T-helper 1 cell treated with Interleukin-12 subunit alpha and Interleukin-12 subunit beta and Interleukin-4 antibody, amounts not matched to agents 30 μg/mL and 1 μg/mL, for 36 hours (primary cell): Measurements from ENCODE around the gene CDT1.

Experiments used
- H3K27ac Mint-ChIP-seq: one replicate; pipeline ENCODE4 v1.8.0; 2021; ENCODE audit warnings: mild to moderate bottlenecking, mixed read lengths
- H3K27me3 Mint-ChIP-seq: one replicate; pipeline ENCODE4 v1.8.0; 2021; ENCODE audit warnings: low read depth, mixed read lengths
- H3K36me3 Mint-ChIP-seq: one replicate; pipeline ENCODE4 v1.8.0; 2021; ENCODE audit warnings: low read depth, mixed read lengths
- H3K4me1 Mint-ChIP-seq: one replicate; pipeline ENCODE4 v1.8.0; 2021; ENCODE audit warnings: low read depth, mixed read lengths
- H3K4me3 Mint-ChIP-seq: one replicate; pipeline ENCODE4 v1.8.0; 2021; ENCODE audit warnings: mild to moderate bottlenecking, moderate library complexity, mixed read lengths
- H3K9me3 Mint-ChIP-seq: one replicate; pipeline ENCODE4 v1.8.0; 2021; ENCODE audit warnings: mixed read lengths

Gene CDT1

GRCh38 chr16:88811769-88812512 is 8.4 kb downstream of the CDT1 start, which contains the start of gene APRT:
Gene APRT, minus strand, starts transcription at chr16:88811928. Its CDS starts 29 bp downstream, at chr16:88811899.
- Mint-ChIP-seq H3K9me3 (no peaks in the 10 kb centered on the region), H3K36me3 (peaks cover 9% of the 10 kb centered on the region), H3K4me1 (peaks cover 11% of the 10 kb centered on the region), H3K27ac (peak within 1 kb of the TSS; percentile 98), H3K4me3 (peak within 1 kb of the TSS; percentile 95), H3K27me3 (no peaks in the 10 kb centered on the region)

- Mint-ChIP-seq H3K27me3 (no peaks in the 10 kb centered on the region), H3K9me3 (no peaks in the 10 kb centered on the region), H3K27ac (peak overlapping the region; percentile 84), H3K4me3 (peak overlapping the region; percentile 79), H3K36me3 (peaks cover 7% of the 10 kb centered on the region), H3K4me1 (peaks cover 11% of the 10 kb centered on the region)
Measured at GRCh38 chr16:88812513-88813268, 9.1 kb downstream of the CDT1 start.

DNA sequence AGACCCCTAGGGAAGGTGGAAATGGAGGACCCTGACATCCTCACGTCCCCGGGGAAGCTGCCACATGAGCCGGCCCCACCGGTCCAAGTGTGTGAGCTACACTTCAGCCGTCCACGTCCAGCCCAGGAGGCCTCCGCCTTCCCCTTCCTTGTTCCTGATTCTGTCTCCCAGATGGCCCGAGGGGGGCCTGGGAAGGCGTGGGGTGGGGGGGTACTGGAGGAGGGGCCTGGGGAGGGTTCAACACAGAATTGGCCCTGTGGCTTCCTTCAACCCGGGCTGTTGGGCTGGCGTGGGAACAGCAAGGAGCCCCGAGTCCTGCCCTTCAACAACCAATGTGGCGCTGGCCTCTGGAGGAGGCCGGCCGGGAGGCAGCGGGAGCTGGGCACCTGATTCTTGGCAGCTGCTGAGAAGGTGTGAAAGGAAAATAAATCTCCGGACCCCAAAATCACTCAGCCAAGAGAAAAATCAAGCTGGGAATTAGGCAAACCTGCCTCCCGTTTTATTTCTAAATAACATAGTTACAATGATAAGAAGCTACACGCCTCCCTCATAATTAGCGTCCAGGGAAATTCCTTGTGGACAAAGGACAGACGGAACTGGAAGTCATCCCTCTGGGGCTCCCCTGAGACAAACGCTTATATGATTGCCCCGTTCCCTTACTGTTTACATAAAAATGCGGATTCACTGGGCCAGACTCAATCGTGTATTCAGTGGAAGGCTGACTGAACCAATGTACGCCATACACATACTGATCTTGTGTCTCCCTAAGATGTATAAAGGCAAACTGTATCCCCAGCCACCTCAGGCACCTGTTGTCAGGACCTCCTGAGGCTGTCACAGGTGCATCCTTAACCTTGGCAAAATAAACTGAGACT is 9.9 kb downstream of the CDT1 start:
- Mint-ChIP-seq H3K9me3 (no peaks in the 10 kb centered on the region), H3K4me1 (peaks cover 11% of the 10 kb centered on the region), H3K27ac (no peak overlapping the region), H3K36me3 (peaks cover under 1% of the 10 kb centered on the region), H3K4me3 (no peak overlapping the region), H3K27me3 (no peaks in the 10 kb centered on the region)

- Mint-ChIP-seq H3K36me3 (no peaks in the 10 kb centered on the region), H3K4me1 (peaks cover 9% of the 10 kb centered on the region), H3K9me3 (no peaks in the 10 kb centered on the region), H3K4me3 (no peak overlapping the region), H3K27ac (no peak overlapping the region), H3K27me3 (no peaks in the 10 kb centered on the region)
Measured at GRCh38 chr16:88814144-88814502, 10.5 kb downstream of the CDT1 start.

- Mint-ChIP-seq H3K36me3 (no peaks in the 10 kb centered on the region), H3K27ac (no peak overlapping the region), H3K27me3 (no peaks in the 10 kb centered on the region), H3K4me3 (no peak overlapping the region), H3K4me1 (peaks cover 2% of the 10 kb centered on the region), H3K9me3 (no peaks in the 10 kb centered on the region)
Measured at GRCh38 chr16:88815227-88815626, 11.6 kb downstream of the CDT1 start.

- Mint-ChIP-seq H3K4me1 (peaks cover 2% of the 10 kb centered on the region), H3K9me3 (no peaks in the 10 kb centered on the region), H3K4me3 (no peak overlapping the region), H3K27me3 (no peaks in the 10 kb centered on the region), H3K36me3 (no peaks in the 10 kb centered on the region), H3K27ac (no peak overlapping the region)
Measured at GRCh38 chr16:88815901-88816589, 12.5 kb downstream of the CDT1 start.

- H3K4me1 Mint-ChIP-seq, result peaks cover under 1% of the 10 kb centered on the region
- H3K27ac Mint-ChIP-seq, result no peak overlapping the region
- H3K9me3 Mint-ChIP-seq, result no peaks in the 10 kb centered on the region
- H3K27me3 Mint-ChIP-seq, result no peaks in the 10 kb centered on the region
- H3K4me3 Mint-ChIP-seq, result no peak overlapping the region
- H3K36me3 Mint-ChIP-seq, result no peaks in the 10 kb centered on the region
Measured at GRCh38 chr16:88816736-88817535, 13.3 kb downstream of the CDT1 start.

DNA sequence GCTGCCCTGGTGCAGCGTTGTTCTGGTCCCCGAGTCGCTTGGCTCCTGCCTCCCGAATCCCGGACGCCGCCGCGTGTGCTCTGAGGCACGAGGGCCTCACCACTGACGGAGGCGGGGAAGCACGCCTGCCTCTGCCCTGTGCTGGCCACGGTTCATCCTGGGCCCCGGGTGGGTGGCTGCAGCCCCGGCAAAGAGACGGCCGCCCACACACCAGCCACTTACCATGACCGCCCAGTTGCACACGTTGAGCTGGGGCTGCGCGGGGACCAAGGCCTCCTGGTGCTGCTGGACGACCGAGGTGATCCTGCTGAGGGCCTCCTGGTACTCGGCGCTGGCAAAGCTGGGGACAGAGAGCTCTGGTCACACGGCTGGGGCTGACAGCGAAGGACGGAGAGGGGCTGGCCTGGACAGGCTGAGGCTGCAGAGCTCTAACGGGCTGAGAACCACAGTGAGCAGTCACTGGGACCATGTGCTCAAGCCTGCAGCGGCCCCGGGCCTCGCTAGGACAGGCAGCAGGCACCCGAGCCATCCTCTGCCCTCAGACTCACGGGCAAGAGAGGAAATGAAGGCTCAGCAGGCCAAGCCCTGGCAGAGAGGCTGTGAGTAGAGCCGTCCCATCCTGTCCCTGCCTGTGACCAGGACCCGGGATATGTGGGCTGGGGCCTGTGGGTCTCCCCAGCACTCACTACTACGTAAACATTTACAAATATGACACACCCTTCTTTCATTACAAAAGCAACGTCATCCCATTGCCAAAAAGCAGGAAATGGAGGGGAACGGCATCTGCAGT is 14.4 kb downstream of the CDT1 start:
- no peaks in the 10 kb centered on the region for H3K9me3 Mint-ChIP-seq
- H3K27ac Mint-ChIP-seq, result no peak overlapping the region
- no peak overlapping the region for H3K4me3 Mint-ChIP-seq
- H3K27me3 Mint-ChIP-seq, result no peaks in the 10 kb centered on the region
- no peaks in the 10 kb centered on the region for H3K36me3 Mint-ChIP-seq
- no peaks in the 10 kb centered on the region for H3K4me1 Mint-ChIP-seq

DNA sequence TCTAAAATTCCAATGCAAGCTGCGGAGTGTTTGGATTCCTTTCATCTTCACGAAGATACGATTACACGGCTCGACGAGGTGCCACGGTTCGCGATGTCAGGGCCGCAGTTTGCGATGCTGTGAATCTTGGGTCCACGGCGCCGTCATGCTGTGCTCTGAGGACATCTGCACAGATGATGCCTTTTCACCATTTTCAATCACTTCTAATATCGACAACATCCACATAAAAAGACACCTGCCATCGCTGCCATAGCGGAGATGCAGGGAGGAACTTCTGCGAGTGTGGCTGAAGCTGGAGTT is 14.9 kb downstream of the CDT1 start:
- no peak overlapping the region for H3K27ac Mint-ChIP-seq
- no peaks in the 10 kb centered on the region for H3K9me3 Mint-ChIP-seq
- H3K36me3 Mint-ChIP-seq, result no peaks in the 10 kb centered on the region
- no peak overlapping the region for H3K4me3 Mint-ChIP-seq
- no peaks in the 10 kb centered on the region for H3K27me3 Mint-ChIP-seq
- H3K4me1 Mint-ChIP-seq, result no peaks in the 10 kb centered on the region

DNA sequence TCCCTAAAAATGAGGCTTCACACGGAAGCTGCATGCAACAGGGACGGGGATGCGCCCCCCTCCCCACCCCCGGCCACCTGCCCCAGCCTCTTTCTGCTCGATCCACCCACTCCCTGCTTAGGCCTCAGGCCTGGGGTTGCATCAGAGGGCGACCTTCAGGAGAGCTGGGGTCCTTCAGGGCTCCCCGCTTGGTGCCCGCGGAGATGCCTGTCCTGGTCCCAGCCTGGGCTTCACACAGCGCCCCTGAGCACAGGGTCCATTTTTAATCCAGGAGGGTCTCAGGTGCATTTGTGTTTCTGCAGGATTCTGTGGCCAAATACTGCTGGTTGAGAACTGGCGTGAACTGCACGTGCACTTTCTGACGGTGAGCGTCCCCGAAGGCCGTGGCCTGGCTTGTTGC is 15.5 kb downstream of the CDT1 start:
- Mint-ChIP-seq H3K9me3 (no peaks in the 10 kb centered on the region), H3K27ac (no peak overlapping the region), H3K4me1 (no peaks in the 10 kb centered on the region), H3K4me3 (no peak overlapping the region), H3K27me3 (no peaks in the 10 kb centered on the region), H3K36me3 (no peaks in the 10 kb centered on the region)

GRCh38 chr16:88820385-88821025 is 16.9 kb downstream of the CDT1 start:
- no peaks in the 10 kb centered on the region for H3K9me3 Mint-ChIP-seq
- H3K27ac Mint-ChIP-seq, result no peak overlapping the region
- H3K36me3 Mint-ChIP-seq, result no peaks in the 10 kb centered on the region
- no peaks in the 10 kb centered on the region for H3K27me3 Mint-ChIP-seq
- H3K4me3 Mint-ChIP-seq, result no peak overlapping the region
- no peaks in the 10 kb centered on the region for H3K4me1 Mint-ChIP-seq

DNA sequence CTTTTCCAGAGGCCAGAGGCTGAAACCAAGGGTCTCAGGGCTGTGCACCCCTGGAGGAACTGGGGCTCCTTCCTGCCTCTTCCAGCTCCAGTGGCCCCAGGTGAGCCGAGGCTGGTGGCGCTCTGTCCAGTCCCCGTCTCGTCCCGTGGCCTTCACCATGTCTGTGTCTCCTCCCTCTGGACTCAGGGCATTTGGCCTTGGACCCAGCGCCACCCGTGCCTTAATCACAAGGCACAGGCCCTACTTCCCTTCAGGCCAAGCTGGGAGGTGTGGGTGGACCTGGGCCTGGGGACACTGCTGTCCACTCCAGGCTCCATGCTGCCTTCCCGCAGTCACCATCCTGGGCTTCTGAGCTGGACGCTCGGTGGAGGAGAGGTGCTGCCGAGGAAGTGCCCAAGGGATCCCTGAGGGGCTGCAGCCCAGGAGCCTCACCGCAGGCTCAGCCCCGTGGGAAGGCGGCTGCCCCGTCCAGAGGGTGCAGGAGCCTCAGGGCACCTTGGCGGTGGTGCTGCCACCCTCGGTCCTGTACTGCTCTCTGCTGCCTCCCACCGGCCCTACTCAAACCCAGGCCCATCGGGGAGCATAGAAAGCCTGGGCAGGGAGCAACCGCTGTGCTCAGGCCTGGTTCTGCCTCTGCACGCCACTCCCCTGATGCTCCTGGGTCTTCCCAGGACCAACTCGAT is 17.7 kb downstream of the CDT1 start:
- Mint-ChIP-seq H3K36me3 (no peaks in the 10 kb centered on the region), H3K4me1 (no peaks in the 10 kb centered on the region), H3K27me3 (no peaks in the 10 kb centered on the region), H3K27ac (no peak overlapping the region), H3K4me3 (no peak overlapping the region), H3K9me3 (no peaks in the 10 kb centered on the region)
